Mesenchymal stem cell (in vitro differentiated cells and primary cell): ENCODE data around the gene TXNDC15.

Source experiments
- DNase-seq: peaks from one replicate; pipeline ENCODE4 v3.0.0-alpha.2; 2013
- H2AFZ ChIP-seq: one replicate; pipeline ENCODE4 v1.6.1; 2013; ENCODE audit warnings: low read depth, mild to moderate bottlenecking, control low read depth, inconsistent platforms, low read length, moderate library complexity
- H2AK5ac ChIP-seq: 2 replicates; pipeline ENCODE4 v1.6.1; 2013; ENCODE audit warnings: low read length, moderate library complexity, mild to moderate bottlenecking, inconsistent platforms; ENCODE audit not compliant: severe bottlenecking
- H2BK120ac ChIP-seq: one replicate; pipeline ENCODE4 v1.6.1; 2013; ENCODE audit warnings: low read depth, mild to moderate bottlenecking, inconsistent platforms, low read length, moderate library complexity
- H2BK12ac ChIP-seq, 2 experiments: one replicate each; pipeline ENCODE4 v1.6.1; 2013; ENCODE audit warnings: inconsistent platforms in 2 of 2, low read length in 2 of 2, mild to moderate bottlenecking in 2 of 2, moderate library complexity in 2 of 2, control low read depth in 1 of 2
- H2BK15ac ChIP-seq: one replicate; pipeline ENCODE4 v1.6.1; 2013; ENCODE audit warnings: mild to moderate bottlenecking, low read depth, inconsistent platforms; ENCODE audit not compliant: poor library complexity, severe bottlenecking
- H2BK5ac ChIP-seq: 2 replicates; pipeline ENCODE4 v1.6.1; 2013; ENCODE audit warnings: low read depth, mild to moderate bottlenecking, low read length, control low read depth, inconsistent platforms; ENCODE audit not compliant: poor library complexity, severe bottlenecking
- H3K14ac ChIP-seq, 2 experiments: one replicate each; pipeline ENCODE4 v1.6.1; 2013; ENCODE audit warnings: inconsistent platforms in 2 of 2, low read length in 2 of 2, control low read depth in 1 of 2, mild to moderate bottlenecking in 1 of 2, moderate library complexity in 1 of 2
- H3K18ac ChIP-seq, 2 experiments: one replicate each; pipeline ENCODE4 v1.6.1; 2013; ENCODE audit warnings: inconsistent platforms in 2 of 2, low read length in 2 of 2, control low read depth in 1 of 2, low read depth in 1 of 2, mild to moderate bottlenecking in 1 of 2
- H3K23ac ChIP-seq, 2 experiments: one replicate each; pipeline ENCODE4 v1.6.1; 2013; ENCODE audit warnings: inconsistent platforms in 2 of 2, low read length in 2 of 2, mild to moderate bottlenecking in 2 of 2, moderate library complexity in 2 of 2, control low read depth in 1 of 2
- H3K27ac ChIP-seq: 2 replicates; pipeline ENCODE4 v1.5.1; 2013; ENCODE audit warnings: mild to moderate bottlenecking, moderate library complexity, low read length, control low read depth, inconsistent platforms; ENCODE audit not compliant: poor library complexity, severe bottlenecking
- H3K27me3 ChIP-seq, 2 experiments: 2 replicates each; pipeline versions ENCODE4 v1.6.1 to v1.7.0; 2013; ENCODE audit warnings: low read length in 2 of 2, mild to moderate bottlenecking in 2 of 2, moderate library complexity in 2 of 2, control low read depth in 1 of 2, inconsistent platforms in 1 of 2; ENCODE audit not compliant: control insufficient read depth in 1 of 2, insufficient read depth in 1 of 2
- H3K36me3 ChIP-seq, 2 experiments: 2 replicates each; pipeline versions ENCODE4 v1.6.1 to v1.7.0; 2013; ENCODE audit warnings: low read length in 2 of 2, control low read depth in 1 of 2, inconsistent platforms in 1 of 2, low read depth in 1 of 2, mild to moderate bottlenecking in 1 of 2; ENCODE audit not compliant: insufficient read depth in 2 of 2, control insufficient read depth in 1 of 2
- H3K4ac ChIP-seq, 2 experiments: one replicate each; pipeline ENCODE4 v1.6.1; 2013; ENCODE audit warnings: inconsistent platforms in 2 of 2, low read length in 2 of 2, mild to moderate bottlenecking in 2 of 2, moderate library complexity in 2 of 2, control low read depth in 1 of 2, low read depth in 1 of 2
- H3K4me1 ChIP-seq: 2 replicates; pipeline ENCODE4 v1.6.1; 2013; ENCODE audit warnings: low read depth, low read length, control low read depth; ENCODE audit not compliant: control insufficient read depth, insufficient read depth
- H3K4me2 ChIP-seq: 2 replicates; pipeline ENCODE4 v1.6.1; 2013; ENCODE audit warnings: low read length, mild to moderate bottlenecking, inconsistent platforms; ENCODE audit not compliant: poor library complexity, severe bottlenecking
- H3K4me3 ChIP-seq, 2 experiments: 2 replicates each; pipeline versions ENCODE4 v1.5.1 to v1.7.0; 2013; ENCODE audit warnings: low read length in 2 of 2, mild to moderate bottlenecking in 2 of 2, control low read depth in 1 of 2, low read depth in 1 of 2; ENCODE audit not compliant: insufficient read depth in 1 of 2
- H3K79me1 ChIP-seq: replicated peaks from 2 replicates; pipeline ENCODE4 v1.6.1; 2013; ENCODE audit warnings: mild to moderate bottlenecking, control low read depth, low read length, inconsistent platforms; ENCODE audit not compliant: poor library complexity, severe bottlenecking
- H3K9ac ChIP-seq: 2 replicates; pipeline ENCODE4 v1.7.0; 2013; ENCODE audit warnings: mild to moderate bottlenecking, low read length, moderate library complexity
- H3K9me3 ChIP-seq: 2 replicates; pipeline ENCODE4 v1.7.0; 2013; ENCODE audit warnings: mild to moderate bottlenecking, low read length; ENCODE audit not compliant: control insufficient read depth
- H4K8ac ChIP-seq: one replicate; pipeline ENCODE4 v1.6.1; 2013; ENCODE audit warnings: inconsistent platforms, mild to moderate bottlenecking, low read length, moderate library complexity
- H4K91ac ChIP-seq: one replicate; pipeline ENCODE4 v1.6.1; 2013; ENCODE audit warnings: mild to moderate bottlenecking, low read length, inconsistent platforms
- WGBS: methylation state at CpG from one replicate; pipeline ENCODE4 v1.1.7; 2013; ENCODE audit warnings: mixed read lengths; 5-methylcytosine and 5-hydroxymethylcytosine counted together

TXNDC15 gene

DNA sequence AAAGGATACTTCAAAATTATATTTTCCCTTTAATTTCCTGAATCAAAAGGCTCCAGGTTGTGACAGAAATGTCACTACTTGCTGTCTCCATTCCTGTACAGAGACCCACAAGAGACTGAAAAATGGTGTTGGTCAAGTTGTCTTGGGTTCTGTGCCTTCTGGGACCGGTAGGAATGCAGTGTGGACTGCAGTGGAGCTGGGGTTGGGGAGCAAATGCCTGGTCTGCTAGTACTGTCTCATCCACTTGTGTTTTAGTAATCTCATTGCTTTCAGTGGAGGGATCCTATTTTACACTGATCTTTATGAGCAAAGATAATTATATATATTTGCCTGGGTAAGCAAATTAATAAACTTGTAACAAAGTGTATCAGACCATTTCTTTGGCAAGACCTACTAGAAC lies 69.4 kb downstream of the TXNDC15 start:
- Histone ChIP-seq H2AFZ (no peak overlapping the region), H2BK120ac (no peak overlapping the region), H2BK15ac (no peak overlapping the region), H3K79me1 (peaks cover 1% of the 10 kb centered on the region), H3K9me3 (no peaks in the 10 kb centered on the region), H2AK5ac (no peak overlapping the region), H2BK5ac (no peak overlapping the region), H3K36me3 (peaks cover 5 to 9% of the 10 kb centered on the region in 2 experiments), H3K4me2 (no peak overlapping the region), H3K23ac (no peak overlapping the region), H3K27me3 (no peaks in the 10 kb centered on the region), H3K27ac (no peak overlapping the region), H3K9ac (no peak overlapping the region), H2BK12ac (no peak overlapping the region), H4K8ac (no peak overlapping the region), H3K4ac (no peak overlapping the region), H3K4me3 (no peak overlapping the region), H4K91ac (no peak overlapping the region), H3K14ac (no peak overlapping the region), H3K4me1 (no peaks in the 10 kb centered on the region), H3K18ac (no peak overlapping the region)
- no peak for DNase-seq
- WGBS: 100% methylated on average over 1 of the region's 1 CpG

DNA sequence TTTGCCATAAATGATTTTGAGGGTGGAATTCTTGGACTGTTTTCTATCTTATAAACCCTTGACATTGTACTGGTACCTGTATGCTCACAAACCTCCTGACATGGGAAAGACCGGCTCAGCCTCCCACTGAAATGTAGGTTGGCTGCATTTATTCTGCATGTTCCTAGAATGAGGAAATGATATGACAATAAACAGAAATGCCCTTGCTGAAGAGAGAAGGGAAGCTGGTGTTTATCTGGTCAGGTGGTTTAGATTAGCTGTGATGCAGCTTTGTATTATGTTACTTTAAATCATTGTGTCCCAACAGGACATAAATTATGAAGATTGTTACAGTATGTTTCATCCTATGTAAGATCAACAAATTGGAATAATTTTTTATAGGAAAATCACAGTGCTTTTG lies 70.5 kb downstream of the TXNDC15 start:
- Histone ChIP-seq H3K79me1 (peaks cover 1% of the 10 kb centered on the region), H3K27me3 (no peaks in the 10 kb centered on the region), H3K4me1 (no peaks in the 10 kb centered on the region), H3K36me3 (peaks cover 5 to 8% of the 10 kb centered on the region in 2 experiments), H2BK120ac (no peak overlapping the region), H3K23ac (no peak overlapping the region), H3K4me3 (no peak overlapping the region), H3K4me2 (no peak overlapping the region), H3K9me3 (no peaks in the 10 kb centered on the region), H2BK12ac (no peak overlapping the region), H2AK5ac (no peak overlapping the region), H3K9ac (no peak overlapping the region), H4K91ac (no peak overlapping the region), H2BK15ac (no peak overlapping the region), H3K18ac (no peak overlapping the region), H3K14ac (no peak overlapping the region), H4K8ac (no peak overlapping the region), H3K4ac (no peak overlapping the region), H2AFZ (no peak overlapping the region), H3K27ac (no peak overlapping the region), H2BK5ac (no peak overlapping the region)
- no peak for DNase-seq
- WGBS: 94% methylated on average over 1 of the region's 1 CpG

- no peak overlapping the region for H4K91ac ChIP-seq
- H4K8ac ChIP-seq: no peak overlapping the region
- H3K4ac ChIP-seq: no peak overlapping the region
- H3K9me3 ChIP-seq: no peaks in the 10 kb centered on the region
- no peak overlapping the region for H2BK12ac ChIP-seq
- H2BK15ac ChIP-seq: no peak overlapping the region
- no peak overlapping the region for H2BK120ac ChIP-seq
- H3K27ac ChIP-seq: no peak overlapping the region
- peak overlapping the region in 1 of 2 experiments; percentile 55 for H3K14ac ChIP-seq
- WGBS: 100% methylated on average over 1 of the region's 2 CpGs
- no peak overlapping the region for H3K4me2 ChIP-seq
- H3K36me3 ChIP-seq: peaks cover 4 to 5% of the 10 kb centered on the region in 2 experiments
- no peak for DNase-seq
- peaks cover 1% of the 10 kb centered on the region for H3K79me1 ChIP-seq
- H2BK5ac ChIP-seq: no peak overlapping the region
- no peak overlapping the region for H2AK5ac ChIP-seq
- no peak overlapping the region for H3K18ac ChIP-seq
- no peak overlapping the region for H3K23ac ChIP-seq
- H3K9ac ChIP-seq: no peak overlapping the region
- H3K4me1 ChIP-seq: no peaks in the 10 kb centered on the region
- no peak overlapping the region for H2AFZ ChIP-seq
- H3K27me3 ChIP-seq: no peaks in the 10 kb centered on the region
- H3K4me3 ChIP-seq: no peak overlapping the region
Observed at GRCh38 chr5:134945041-134945440, 70.9 kb downstream of the TXNDC15 start.

- Histone ChIP-seq H4K91ac (no peak overlapping the region), H2BK120ac (no peak overlapping the region), H4K8ac (no peak overlapping the region), H3K18ac (no peak overlapping the region), H2AK5ac (no peak overlapping the region), H3K9ac (no peak overlapping the region), H3K4me3 (no peak overlapping the region), H3K4me2 (no peak overlapping the region), H3K27ac (no peak overlapping the region), H3K9me3 (peaks cover 4% of the 10 kb centered on the region), H3K4ac (no peak overlapping the region), H2BK15ac (no peak overlapping the region), H3K4me1 (no peaks in the 10 kb centered on the region), H2BK5ac (no peak overlapping the region), H3K23ac (no peak overlapping the region), H3K79me1 (peaks cover 3% of the 10 kb centered on the region), H2BK12ac (no peak overlapping the region), H2AFZ (no peak overlapping the region), H3K27me3 (no peaks in the 10 kb centered on the region), H3K14ac (no peak overlapping the region), H3K36me3 (no peaks in the 10 kb centered on the region)
- DNase-seq: no peak
- 86% methylated on average over 5 of the region's 5 CpGs for WGBS
Observed at GRCh38 chr5:134948911-134949310, 74.7 kb downstream of the TXNDC15 start.
